T-cell (primary cell): ENCODE data around the gene LHX2. TPM values are rescaled to one million over a fixed set of nuclear protein-coding genes. Genes with fewer than 3 reads are reported as not detected.
A peak's percentile ranks its signal among the peaks of the same experiment; 100 is the strongest.

Experiments used
- ATAC-seq, 4 experiments: fragments of 200-7000 bp in 3 of 4; fragments of 150-1000 bp in 1 of 4; cut with Tn5 transposase; replicated peaks in 1 of 4; 1 replicate in 3 of 4; 2 replicates in 1 of 4; pipeline ENCODE4 v1.10.0; 2021; ENCODE audit warnings: moderate library complexity in 3 of 4, mild to moderate bottlenecking in 2 of 4, moderate number of reproducible peaks in 1 of 4
- CTCF ChIA-PET, 2 donors: fragments of 300-600 bp; sonication (Branson Sonifier 250); formaldehyde crosslinking; loops; one replicate each; lab custom pipeline; 2022; ENCODE audit warnings: antibody characterized with exemption in 2 of 2; lab: Charles Lee
- POLR2A ChIA-PET, 2 donors: fragments of 300-600 bp; sonication (Branson Sonifier 250); formaldehyde crosslinking; loops; one replicate each; lab custom pipeline; 2022; ENCODE audit warnings: antibody characterized with exemption in 2 of 2; lab: Charles Lee
- DNase-seq, 35 experiments: peaks; one replicate each; pipeline versions ENCODE4 v3.0.0 to v3.0.0-alpha.2; 2013 to 2023
- H3K27ac ChIP-seq: one replicate; pipeline ENCODE4 v1.5.1; 2013; ENCODE audit warnings: low read length
- H3K27me3 ChIP-seq, 2 experiments: replicated peaks in 1 of 2; 1 replicate in 1 of 2; 2 replicates in 1 of 2; pipeline versions ENCODE4 v1.6.1 to v1.7.0; 2013; ENCODE audit warnings: low read length in 1 of 2, mixed read lengths in 1 of 2; ENCODE audit not compliant: control insufficient read depth in 2 of 2, insufficient read depth in 2 of 2; ENCODE audit errors: extremely low read depth in 1 of 2
- H3K36me3 ChIP-seq, 2 donors: 1 replicate in 1 of 2; 2 replicates in 1 of 2; pipeline versions ENCODE4 v1.6.1 to v1.7.0; 2013; ENCODE audit warnings: low read length in 1 of 2; ENCODE audit not compliant: control insufficient read depth in 2 of 2, insufficient read depth in 1 of 2; ENCODE audit errors: extremely low read depth in 1 of 2
- H3K4me1 ChIP-seq, 2 experiments: 1 replicate in 1 of 2; 2 replicates in 1 of 2; pipeline versions ENCODE4 v1.6.1 to v1.7.0; 2013; ENCODE audit warnings: low read length in 2 of 2, mixed read lengths in 1 of 2; ENCODE audit not compliant: insufficient read depth in 2 of 2, control insufficient read depth in 1 of 2; ENCODE audit errors: extremely low read depth in 1 of 2
- H3K4me3 ChIP-seq, 2 donors: 1 replicate in 1 of 2; 2 replicates in 1 of 2; pipeline versions ENCODE4 v1.5.1 to v1.7.0; 2013; ENCODE audit warnings: mild to moderate bottlenecking in 2 of 2, low read length in 1 of 2, moderate library complexity in 1 of 2; ENCODE audit not compliant: control insufficient read depth in 1 of 2; ENCODE audit errors: extremely low read depth in 1 of 2
- H3K9me3 ChIP-seq: 2 replicates; pipeline ENCODE4 v1.7.0; 2013
- H3K27ac Mint-ChIP-seq, 2 donors: one replicate each; pipeline ENCODE4 v1.8.0; 2020 to 2021; ENCODE audit warnings: mild to moderate bottlenecking in 2 of 2, mixed read lengths in 2 of 2
- H3K27me3 Mint-ChIP-seq, 2 donors: one replicate each; pipeline ENCODE4 v1.8.0; 2021 to 2022; ENCODE audit warnings: mixed read lengths in 2 of 2
- H3K36me3 Mint-ChIP-seq: one replicate; pipeline ENCODE4 v1.8.0; 2021; ENCODE audit warnings: mixed read lengths
- H3K4me1 Mint-ChIP-seq, 3 donors: one replicate each; pipeline ENCODE4 v1.8.0; 2020 to 2022; ENCODE audit warnings: mixed read lengths in 3 of 3, mild to moderate bottlenecking in 1 of 3
- H3K4me3 Mint-ChIP-seq, 3 donors: one replicate each; pipeline ENCODE4 v1.8.0; 2020 to 2022; ENCODE audit warnings: mild to moderate bottlenecking in 3 of 3, mixed read lengths in 3 of 3, moderate library complexity in 3 of 3
- H3K9me3 Mint-ChIP-seq, 3 donors: one replicate each; pipeline ENCODE4 v1.8.0; 2020 to 2022; ENCODE audit warnings: mixed read lengths in 3 of 3
- WGBS: methylation state at CpG from one replicate; pipeline ENCODE4 v1.1.5; 2013; ENCODE audit warnings: missing lambda C conversion rate; ENCODE audit not compliant: insufficient coverage; 5-methylcytosine and 5-hydroxymethylcytosine counted together
- total RNA-seq, 35 experiments: library from RNA in 6 of 35; stranded (reverse) in 6 of 35; fragments of 120-200 nt in 1 of 35; gene quantifications; one replicate each; pipeline versions ENCODE4 v1.2.1 to v1.2.4 and lab custom pipeline; 2013 to 2026

LHX2 gene
- not detected for total RNA-seq
- total RNA-seq (2013) = not detected
- 0 to 0.16 (median 0) reads per million in 29 experiments for total RNA-seq (lab: John Stamatoyannopoulos, UW)

DNA sequence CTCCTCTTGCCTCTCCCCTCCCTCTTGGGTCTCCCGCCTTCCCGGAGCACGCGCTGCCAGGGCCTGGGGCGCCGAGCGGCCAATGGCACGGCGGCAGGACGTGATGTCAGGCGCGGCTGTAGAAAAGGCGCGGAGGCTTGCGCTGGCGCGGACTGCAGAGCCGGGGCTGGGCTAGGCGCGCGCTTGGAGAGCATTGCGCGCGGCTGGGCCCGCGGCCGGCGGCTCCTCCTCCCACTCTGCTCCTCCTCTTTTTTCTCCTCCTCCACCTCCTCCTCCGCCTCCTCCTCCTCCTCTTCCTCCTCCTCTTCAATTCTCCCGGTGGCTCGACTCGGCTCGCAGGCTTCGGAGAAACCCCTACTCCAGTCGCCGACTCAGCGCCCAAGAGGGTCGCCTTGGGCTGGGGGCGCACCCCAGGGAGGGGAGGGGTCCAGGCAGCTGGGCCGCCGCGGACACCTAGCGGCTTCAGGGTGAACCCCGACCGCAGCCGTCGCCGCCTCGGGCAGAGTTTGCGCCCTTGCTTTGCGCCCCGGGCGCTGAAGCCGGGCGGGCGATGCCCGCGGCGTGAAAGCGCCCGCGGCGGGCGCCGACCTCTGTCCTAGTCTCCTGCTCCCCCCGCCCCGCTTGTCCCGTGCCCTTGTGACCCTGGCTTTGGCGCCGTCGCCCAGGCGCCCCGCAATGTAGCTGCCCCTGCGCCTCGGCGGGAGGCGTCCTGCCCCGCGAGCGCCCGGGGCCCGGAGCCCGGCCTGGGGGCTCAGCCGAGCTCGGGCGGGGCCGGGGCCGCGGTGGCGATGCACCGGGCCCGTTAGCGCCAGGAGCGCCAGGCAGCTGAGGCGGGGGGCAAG lies at the start of gene LHX2:
Gene LHX2, plus strand, starts transcription at position 309 of the 842 bp plus-strand sequence. CDS start 581 bp downstream, outside the sequence.
- no peak within 1 kb of the TSS for H3K27ac Mint-ChIP-seq
- peak within 1 kb of the TSS in 1 of 3 donors; percentile 53 for H3K4me3 Mint-ChIP-seq
- peak within 1 kb of the TSS in 1 of 2 donors; percentile 52 for H3K4me3 ChIP-seq
- no peaks in the 10 kb centered on the region for H3K9me3 Mint-ChIP-seq
- no peaks in the 10 kb centered on the region for H3K36me3 ChIP-seq
- 2% methylated on average over 92 of the region's 95 CpGs for WGBS
- ChIA-PET CTCF (no interaction called here), POLR2A (no interaction called here)
- peaks cover 8 to 44% of the 10 kb centered on the region in 2 experiments for H3K4me1 ChIP-seq
- DNase-seq (no peak), ATAC-seq (peak in 2 of 4 experiments; percentile 45 to 52)
- peaks cover 28 to 92% of the 10 kb centered on the region in 2 experiments for H3K27me3 ChIP-seq
- no peak within 1 kb of the TSS for H3K27ac ChIP-seq
- peaks cover 51 to 69% of the 10 kb centered on the region in 2 donors for H3K27me3 Mint-ChIP-seq
- H3K4me1 Mint-ChIP-seq = peaks cover 20 to 46% (median 40%) of the 10 kb centered on the region in 3 donors
- no peaks in the 10 kb centered on the region for H3K9me3 ChIP-seq
- no peaks in the 10 kb centered on the region for H3K36me3 Mint-ChIP-seq

- no peak overlapping the region for H3K27ac ChIP-seq
- no peaks in the 10 kb centered on the region for H3K9me3 ChIP-seq
- WGBS = 6% methylated on average over 11 of the region's 12 CpGs
- no peaks in the 10 kb centered on the region for H3K36me3 Mint-ChIP-seq
- no peak overlapping the region for H3K27ac Mint-ChIP-seq
- DNase-seq (no peak), ATAC-seq (no peak)
- ChIA-PET POLR2A (no interaction called here), CTCF (no interaction called here)
- no peaks in the 10 kb centered on the region for H3K4me1 ChIP-seq
- H3K36me3 ChIP-seq = no peaks in the 10 kb centered on the region
- H3K27me3 Mint-ChIP-seq = peaks cover 24 to 53% of the 10 kb centered on the region in 2 donors
- no peak overlapping the region for H3K4me3 ChIP-seq
- peaks cover 3 to 7% (median 4%) of the 10 kb centered on the region in 3 donors for H3K4me1 Mint-ChIP-seq
- H3K27me3 ChIP-seq = peaks cover 2 to 25% of the 10 kb centered on the region in 2 experiments
- no peaks in the 10 kb centered on the region for H3K9me3 Mint-ChIP-seq
- no peak overlapping the region for H3K4me3 Mint-ChIP-seq
These were observed 46.8 kb upstream of the LHX2 start for GRCh38 chr9:123964761-123965160.

GRCh38 chr9:123965801-123966686 lies 45.5 kb upstream of the LHX2 start:
- Mint-ChIP-seq H3K27me3 (peaks cover 17 to 45% of the 10 kb centered on the region in 2 donors), H3K4me3 (no peak overlapping the region), H3K9me3 (no peaks in the 10 kb centered on the region), H3K36me3 (no peaks in the 10 kb centered on the region), H3K4me1 (peaks cover 3 to 7% (median 4%) of the 10 kb centered on the region in 3 donors), H3K27ac (no peak overlapping the region)
- WGBS = 79% methylated on average over 4 of the region's 8 CpGs
- no peak for DNase-seq
- Histone ChIP-seq H3K4me1 (no peaks in the 10 kb centered on the region), H3K27me3 (peaks cover 2 to 36% of the 10 kb centered on the region in 2 experiments), H3K27ac (no peak overlapping the region), H3K4me3 (no peak overlapping the region), H3K36me3 (no peaks in the 10 kb centered on the region), H3K9me3 (no peaks in the 10 kb centered on the region)
- ATAC-seq = no peak
- CTCF ChIA-PET = no interaction called here
- POLR2A ChIA-PET = no interaction called here

DNA sequence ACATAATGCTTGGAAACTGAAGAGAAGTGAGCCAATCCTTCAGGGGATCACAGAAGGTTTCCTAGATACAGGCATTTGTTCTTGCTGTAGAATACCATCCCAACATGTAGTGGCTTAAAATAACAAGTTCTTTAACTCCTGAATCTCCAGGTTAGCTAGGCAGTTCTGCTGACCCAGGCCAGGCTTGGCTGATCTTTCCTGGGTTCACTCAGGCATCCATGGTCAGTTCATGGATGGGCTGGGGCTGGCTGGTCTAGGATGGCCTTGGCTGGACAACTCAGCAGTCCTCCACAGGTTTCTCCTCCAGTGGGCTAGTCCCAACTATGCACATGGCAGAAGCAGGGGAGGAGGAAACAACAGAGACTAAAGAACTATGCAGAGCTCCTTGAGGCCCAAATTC lies 44.2 kb upstream of the LHX2 start:
- peaks cover 3 to 7% (median 4%) of the 10 kb centered on the region in 3 donors for H3K4me1 Mint-ChIP-seq
- no peaks in the 10 kb centered on the region for H3K9me3 Mint-ChIP-seq
- POLR2A ChIA-PET = interaction anchor here in 1 of 2 donors (0.6 kb wide), 1 partner anchor 119 kb away, joined by 4 read pairs; no protein-coding TSS in a partner anchor
- Histone ChIP-seq H3K27ac (no peak overlapping the region), H3K27me3 (peaks cover 2 to 44% of the 10 kb centered on the region in 2 experiments), H3K4me3 (no peak overlapping the region), H3K4me1 (no peaks in the 10 kb centered on the region), H3K36me3 (no peaks in the 10 kb centered on the region), H3K9me3 (no peaks in the 10 kb centered on the region)
- CTCF ChIA-PET = no interaction called here
- no peak for ATAC-seq
- no peak overlapping the region for H3K4me3 Mint-ChIP-seq
- H3K27ac Mint-ChIP-seq = no peak overlapping the region
- no peak for DNase-seq
- no peaks in the 10 kb centered on the region for H3K36me3 Mint-ChIP-seq
- H3K27me3 Mint-ChIP-seq = peaks cover 14 to 38% of the 10 kb centered on the region in 2 donors

- 96% methylated on average over 8 of the region's 8 CpGs for WGBS
These were observed 39.0 kb upstream of the LHX2 start for GRCh38 chr9:123972618-123973017.

DNA sequence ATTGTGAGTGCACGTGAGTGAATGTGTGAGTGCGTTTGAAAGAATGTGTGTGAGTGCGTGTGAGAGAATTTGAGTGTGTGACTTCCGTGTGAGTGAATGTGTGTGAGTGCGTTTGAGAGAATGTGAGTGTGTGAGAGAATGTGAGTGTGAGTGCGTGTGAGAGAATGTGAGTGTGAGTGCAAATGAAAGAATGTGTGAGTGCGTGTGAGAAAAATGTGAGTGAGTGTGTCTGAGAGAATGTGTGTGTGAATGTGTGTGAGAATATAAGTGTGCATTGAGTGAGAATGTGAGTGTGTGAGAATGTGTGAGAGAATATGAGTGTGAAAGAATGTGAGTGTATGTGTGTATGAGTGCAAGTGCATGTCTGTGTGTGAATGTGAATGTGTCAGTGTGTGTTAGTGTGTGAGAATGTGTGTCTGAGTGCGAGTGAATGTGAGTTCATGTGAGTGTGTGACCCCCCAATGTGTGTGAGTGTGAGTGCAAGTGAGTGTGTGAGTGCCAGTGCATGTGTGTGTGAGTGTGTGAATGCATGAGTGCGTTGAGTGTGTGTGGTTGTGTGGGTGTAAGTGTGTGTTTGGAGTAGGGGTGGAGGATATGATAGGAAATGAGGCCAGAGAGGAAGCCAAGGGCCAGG lies 37.9 kb upstream of the LHX2 start:
- DNase-seq (no peak), ATAC-seq (no peak)
- no peak overlapping the region for H3K4me3 ChIP-seq
- no peaks in the 10 kb centered on the region for H3K4me1 ChIP-seq
- no peak overlapping the region for H3K27ac ChIP-seq
- POLR2A ChIA-PET = no interaction called here
- peaks cover 2 to 30% of the 10 kb centered on the region in 2 experiments for H3K27me3 ChIP-seq
- Mint-ChIP-seq H3K36me3 (no peaks in the 10 kb centered on the region), H3K4me1 (no peaks in the 10 kb centered on the region), H3K4me3 (no peak overlapping the region), H3K27ac (no peak overlapping the region), H3K27me3 (peaks cover 6 to 15% of the 10 kb centered on the region in 2 donors), H3K9me3 (no peaks in the 10 kb centered on the region)
- no peaks in the 10 kb centered on the region for H3K36me3 ChIP-seq
- CTCF ChIA-PET = no interaction called here
- no peaks in the 10 kb centered on the region for H3K9me3 ChIP-seq
- 80% methylated on average over 8 of the region's 9 CpGs for WGBS

More at GRCh38 chr9:123972618-123973017, 39.0 kb upstream of the LHX2 start:
- DNase-seq = no peak
- Mint-ChIP-seq H3K27me3 (peaks cover 6 to 15% of the 10 kb centered on the region in 2 donors), H3K36me3 (no peaks in the 10 kb centered on the region), H3K9me3 (no peaks in the 10 kb centered on the region), H3K4me1 (no peaks in the 10 kb centered on the region), H3K27ac (no peak overlapping the region), H3K4me3 (no peak overlapping the region)
- CTCF ChIA-PET = no interaction called here
- H3K4me3 ChIP-seq = no peak overlapping the region
- no peak for ATAC-seq
- H3K9me3 ChIP-seq = no peaks in the 10 kb centered on the region
- H3K27me3 ChIP-seq = peaks cover 2 to 30% of the 10 kb centered on the region in 2 experiments
- H3K36me3 ChIP-seq = no peaks in the 10 kb centered on the region
- no peak overlapping the region for H3K27ac ChIP-seq
- no peaks in the 10 kb centered on the region for H3K4me1 ChIP-seq
- POLR2A ChIA-PET = no interaction called here
